Measurements from ENCODE around the gene INO80.
"Not testable (repeated sequence)": the region's sequence is repeated elsewhere in the genome, so short reads cannot be mapped to it uniquely, and the experiment has no call there.

Gene INO80

DNA sequence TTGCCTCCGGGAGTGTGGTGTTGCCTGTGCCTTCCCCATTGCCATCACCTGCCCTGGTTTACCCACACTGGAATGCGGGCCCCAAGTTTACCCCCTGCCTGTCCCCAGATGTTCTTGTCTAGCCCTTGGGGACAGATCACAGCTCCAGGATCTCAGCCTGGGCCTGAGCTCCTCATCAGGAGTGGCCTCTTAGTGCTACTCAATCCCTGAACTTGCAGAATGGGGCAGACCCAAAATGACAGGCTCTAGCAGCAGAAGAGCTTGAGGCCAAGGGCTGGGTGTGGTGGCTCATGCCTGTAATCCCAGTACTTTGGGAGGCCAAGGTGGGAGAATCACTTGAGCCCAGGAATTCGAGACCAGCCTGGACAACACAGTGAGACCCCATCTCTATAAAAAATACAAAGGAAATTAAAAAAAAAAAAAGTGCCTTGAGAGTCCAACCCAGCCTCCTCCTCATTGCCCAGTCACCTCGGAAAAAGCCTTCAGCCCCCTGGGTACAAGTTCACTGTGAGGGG lies 159.0 kb downstream of the INO80 start:
- TF ChIP-seq, protein P1, sequence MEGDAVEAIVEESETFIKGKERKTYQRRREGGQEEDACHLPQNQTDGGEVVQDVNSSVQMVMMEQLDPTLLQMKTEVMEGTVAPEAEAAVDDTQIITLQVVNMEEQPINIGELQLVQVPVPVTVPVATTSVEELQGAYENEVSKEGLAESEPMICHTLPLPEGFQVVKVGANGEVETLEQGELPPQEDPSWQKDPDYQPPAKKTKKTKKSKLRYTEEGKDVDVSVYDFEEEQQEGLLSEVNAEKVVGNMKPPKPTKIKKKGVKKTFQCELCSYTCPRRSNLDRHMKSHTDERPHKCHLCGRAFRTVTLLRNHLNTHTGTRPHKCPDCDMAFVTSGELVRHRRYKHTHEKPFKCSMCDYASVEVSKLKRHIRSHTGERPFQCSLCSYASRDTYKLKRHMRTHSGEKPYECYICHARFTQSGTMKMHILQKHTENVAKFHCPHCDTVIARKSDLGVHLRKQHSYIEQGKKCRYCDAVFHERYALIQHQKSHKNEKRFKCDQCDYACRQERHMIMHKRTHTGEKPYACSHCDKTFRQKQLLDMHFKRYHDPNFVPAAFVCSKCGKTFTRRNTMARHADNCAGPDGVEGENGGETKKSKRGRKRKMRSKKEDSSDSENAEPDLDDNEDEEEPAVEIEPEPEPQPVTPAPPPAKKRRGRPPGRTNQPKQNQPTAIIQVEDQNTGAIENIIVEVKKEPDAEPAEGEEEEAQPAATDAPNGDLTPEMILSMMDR (conservative IDR thresholded peaks at IDR 0.05; ENCODE audit: low read depth, low read length) = no peak
- H3K4me3 ChIP-seq (ENCODE audit: low read depth, low read length) = no peak overlapping the region
- DNase-seq (ENCODE audit: low read depth) = no peak

GRCh38 chr15:40956541-40956982 lies 159.5 kb downstream of the INO80 start:
- no peak for DNase-seq (ENCODE audit: low read depth)
- TF ChIP-seq, protein P1 (conservative IDR thresholded peaks at IDR 0.05; ENCODE audit: low read depth, low read length) = no peak
- H3K4me3 ChIP-seq (ENCODE audit: low read depth, low read length) = no peak overlapping the region

DNA sequence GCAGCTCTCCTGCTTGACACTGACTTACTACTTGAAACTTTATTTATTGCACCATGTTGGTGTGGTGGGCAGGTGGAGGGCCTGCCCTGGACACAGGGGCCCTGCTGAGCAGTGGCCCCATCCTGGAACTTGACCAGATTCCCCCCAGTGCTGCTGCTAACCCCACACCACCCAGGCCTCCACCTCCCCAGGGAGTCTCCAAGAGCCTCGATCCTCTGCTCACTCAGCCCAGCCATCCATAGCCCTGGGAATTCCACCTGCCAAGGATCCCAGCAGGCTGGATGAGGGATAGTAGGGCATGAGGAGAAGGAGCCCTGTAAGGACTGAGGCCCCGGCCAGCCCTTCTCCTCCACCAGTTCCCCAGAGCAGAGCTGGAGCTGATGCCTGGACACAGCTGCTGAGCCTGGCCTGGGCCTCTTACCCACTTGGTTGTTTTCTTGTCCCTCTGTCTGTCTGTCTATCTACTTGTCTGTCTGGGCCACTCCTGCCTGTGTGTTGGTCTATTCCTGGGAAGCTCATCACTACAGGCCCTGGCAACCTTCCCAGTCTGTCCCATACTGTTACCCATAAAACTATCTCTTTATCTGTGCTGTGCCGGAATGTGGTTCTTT lies 160.0 kb downstream of the INO80 start:
- DNase-seq (ENCODE audit: low read depth) = peak; percentile 52
- H3K4me3 ChIP-seq (ENCODE audit: low read depth, low read length) = no peak overlapping the region
- TF ChIP-seq, protein P1 (conservative IDR thresholded peaks at IDR 0.05; ENCODE audit: low read depth, low read length) = no peak

DNA sequence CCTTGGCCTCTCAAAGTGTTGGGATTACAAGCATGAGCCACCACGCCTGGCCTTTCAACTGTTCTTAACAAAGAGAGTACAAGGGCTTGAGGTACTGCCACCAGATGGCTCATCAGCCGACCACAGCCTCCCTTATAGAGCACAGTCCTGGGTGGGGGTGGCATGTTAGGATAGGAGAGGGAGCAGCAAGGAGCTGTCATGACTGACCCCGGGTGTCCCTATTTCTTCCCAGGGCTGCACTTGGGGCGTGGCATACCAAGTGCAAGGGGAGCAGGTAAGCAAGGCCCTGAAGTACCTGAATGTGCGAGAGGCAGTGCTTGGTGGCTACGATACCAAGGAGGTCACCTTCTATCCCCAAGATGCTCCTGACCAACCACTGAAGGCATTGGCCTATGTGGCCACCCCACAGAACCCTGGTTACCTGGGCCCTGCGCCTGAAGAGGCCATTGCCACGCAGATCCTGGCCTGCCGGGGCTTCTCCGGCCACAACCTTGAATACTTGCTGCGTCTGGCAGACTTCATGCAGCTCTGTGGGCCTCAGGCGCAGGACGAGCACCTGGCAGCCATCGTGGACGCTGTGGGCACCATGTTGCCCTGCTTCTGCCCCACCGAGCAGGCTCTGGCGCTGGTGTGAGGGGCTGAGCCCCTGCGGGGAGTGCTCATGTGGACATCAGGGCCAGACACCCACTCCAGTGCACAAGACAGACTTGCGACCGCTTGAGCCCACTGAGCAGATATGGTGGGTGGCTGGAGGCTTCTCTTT lies 160.8 kb downstream of the INO80 start:
- TF ChIP-seq, protein P1 (conservative IDR thresholded peaks at IDR 0.05; ENCODE audit: low read depth, low read length) = no peak
- H3K4me3 ChIP-seq (ENCODE audit: low read depth, low read length) = no peak overlapping the region
- no peak for DNase-seq (ENCODE audit: low read depth)

DNA sequence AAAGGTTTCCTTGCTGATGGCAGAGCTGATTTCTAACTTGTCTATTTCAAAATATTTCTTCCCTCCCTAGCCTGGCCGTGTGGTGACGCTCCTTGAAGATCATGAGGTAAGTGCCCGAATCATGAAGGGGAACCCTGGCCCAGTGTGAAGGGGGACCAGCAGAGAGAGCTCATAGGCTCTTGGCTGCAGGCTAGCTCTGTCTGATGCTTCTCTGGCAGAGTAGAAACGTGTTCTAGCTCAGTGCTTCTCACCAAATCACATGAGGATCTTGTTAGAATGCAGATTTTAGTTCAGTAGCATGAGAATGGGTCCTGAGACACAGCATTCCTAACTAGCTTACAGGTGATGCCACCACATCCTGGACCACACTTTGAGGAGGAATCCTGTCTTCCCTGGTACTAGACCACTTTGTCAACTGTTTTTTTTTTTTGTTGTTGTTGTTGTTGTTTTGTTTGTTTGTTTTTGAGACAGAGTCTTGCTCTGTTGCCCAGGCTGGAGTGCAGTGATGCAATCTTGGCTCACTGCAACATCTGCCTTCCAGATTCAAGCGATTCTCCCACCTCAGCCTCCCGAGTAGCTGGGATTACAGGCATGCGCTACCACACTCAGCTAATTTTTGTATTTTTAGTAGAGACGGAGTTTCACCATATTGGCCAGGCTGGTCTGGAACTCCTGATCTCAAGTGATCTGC lies 161.8 kb downstream of the INO80 start:
- H3K4me3 ChIP-seq (ENCODE audit: low read depth, low read length) = peak overlapping the region; percentile 88
- DNase-seq (ENCODE audit: low read depth) = not testable (repeated sequence)

DNA sequence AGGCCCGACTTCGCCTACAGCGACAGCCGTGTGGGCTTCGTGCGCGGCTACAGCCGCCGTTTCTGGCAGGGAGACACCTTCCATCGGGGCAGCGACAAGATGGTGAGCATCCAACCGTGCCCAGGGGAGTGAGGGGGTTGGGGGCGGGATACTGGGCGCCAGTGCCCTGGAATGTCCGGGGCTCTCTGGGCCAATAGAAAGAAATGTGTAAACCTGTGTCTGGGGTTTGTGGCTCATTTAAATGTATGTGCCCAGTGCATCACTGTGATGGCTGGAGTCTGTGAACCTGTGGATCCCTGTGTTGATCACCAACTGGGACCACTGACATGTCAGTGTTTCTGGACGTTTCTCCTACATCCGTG lies 162.4 kb downstream of the INO80 start:
- peak overlapping the region; percentile 88 for H3K4me3 ChIP-seq (ENCODE audit: low read depth, low read length)
- no peak for DNase-seq (ENCODE audit: low read depth)
- TF ChIP-seq, protein P1 (conservative IDR thresholded peaks at IDR 0.05; ENCODE audit: low read depth, low read length) = no peak

Measured in choroid plexus epithelial cell (primary cell).